ENCODE data around the gene BBS4.
"Not testable (repeated sequence)": the region's sequence is repeated elsewhere in the genome, so short reads cannot be mapped to it uniquely, and the experiment has no call there.

The BBS4 gene

GRCh38 chr15:72685925-72686794, at the start of gene BBS4, which contains the start of gene HIGD2B:
Gene BBS4, plus strand, starts transcription at chr15:72686207. Its CDS starts 21 bp downstream, at chr15:72686228.
Gene HIGD2B, minus strand, starts transcription at chr15:72686182. Its CDS starts 9,808 bp downstream, at chr15:72676374.
- DNase-seq: no peak

- DNase-seq: not testable (repeated sequence)
These were observed 49.3 kb upstream of the BBS4 start for GRCh38 chr15:72636519-72637282.

- not testable (repeated sequence) for DNase-seq
These were observed 46.1 kb upstream of the BBS4 start for GRCh38 chr15:72639759-72640483.

- not testable (repeated sequence) for DNase-seq
These were observed 43.7 kb upstream of the BBS4 start for GRCh38 chr15:72642271-72642670.

GRCh38 chr15:72648631-72649253, 37.3 kb upstream of the BBS4 start:
- not testable (repeated sequence) for DNase-seq

GRCh38 chr15:72654397-72654796, 31.6 kb upstream of the BBS4 start, which contains the start of gene GOLGA6B:
Gene GOLGA6B, plus strand, starts transcription at chr15:72654697. Its CDS starts 41 bp downstream, at chr15:72654738.
- DNase-seq: not testable (repeated sequence)

GRCh38 chr15:72656014-72656413, 30.0 kb upstream of the BBS4 start:
- DNase-seq: not testable (repeated sequence)

- not testable (repeated sequence) for DNase-seq
These were observed 24.9 kb upstream of the BBS4 start for GRCh38 chr15:72661081-72661480.

GRCh38 chr15:72663931-72664330, 22.1 kb upstream of the BBS4 start:
- not testable (repeated sequence) for DNase-seq

GRCh38 chr15:72665706-72666105, 20.3 kb upstream of the BBS4 start:
- not testable (repeated sequence) for DNase-seq

GRCh38 chr15:72669803-72670202, 16.2 kb upstream of the BBS4 start:
- not testable (repeated sequence) for DNase-seq

GRCh38 chr15:72670656-72671352, 15.2 kb upstream of the BBS4 start:
- not testable (repeated sequence) for DNase-seq

GRCh38 chr15:72671525-72671924, 14.5 kb upstream of the BBS4 start:
- no peak for DNase-seq

GRCh38 chr15:72676838-72677237, 9.2 kb upstream of the BBS4 start:
- DNase-seq: no peak

GRCh38 chr15:72680931-72681330, 5.1 kb upstream of the BBS4 start:
- DNase-seq: no peak

- DNase-seq: no peak
These were observed 3.2 kb upstream of the BBS4 start for GRCh38 chr15:72682772-72683171.

GRCh38 chr15:72685301-72685924, 594 bp upstream of the BBS4 start:
- DNase-seq: no peak

GRCh38 chr15:72688697-72689096, 2.7 kb downstream of the BBS4 start:
- no peak for DNase-seq

GRCh38 chr15:72690938-72691337, 4.9 kb downstream of the BBS4 start:
- no peak for DNase-seq

- no peak for DNase-seq
These were observed 12.9 kb downstream of the BBS4 start for GRCh38 chr15:72698938-72699337.

- no peak for DNase-seq
These were observed 14.1 kb downstream of the BBS4 start for GRCh38 chr15:72700076-72700475.
